Chondrocyte (in vitro differentiated cells): ENCODE measurements around the gene RIBC2. TPM values are rescaled to one million over a fixed set of nuclear protein-coding genes. Genes with fewer than 3 reads are reported as not detected.

ENCODE experiments used
- DNase-seq: peaks from one replicate; pipeline ENCODE4 v3.0.0; 2021; ENCODE audit warnings: mixed read lengths, low spot score
- H3K27ac Mint-ChIP-seq: one replicate; pipeline ENCODE4 v1.8.0; 2021; ENCODE audit warnings: mild to moderate bottlenecking, moderate library complexity, mixed read lengths; ENCODE audit not compliant: unreplicated experiment
- H3K27me3 Mint-ChIP-seq: 2 replicates; pipeline ENCODE4 v1.8.0; 2021; ENCODE audit warnings: low read depth, mixed read lengths
- H3K36me3 Mint-ChIP-seq: 2 replicates; pipeline ENCODE4 v1.8.0; 2021; ENCODE audit warnings: low read depth, mixed read lengths
- H3K4me1 Mint-ChIP-seq: 2 replicates; pipeline ENCODE4 v1.8.0; 2021; ENCODE audit warnings: low read depth, mild to moderate bottlenecking, mixed read lengths
- H3K4me3 Mint-ChIP-seq: one replicate; pipeline ENCODE4 v1.8.0; 2021; ENCODE audit warnings: mild to moderate bottlenecking, moderate library complexity, mixed read lengths; ENCODE audit not compliant: unreplicated experiment
- H3K9me3 Mint-ChIP-seq: 2 replicates; pipeline ENCODE4 v1.8.0; 2021; ENCODE audit warnings: low read depth, mixed read lengths
- total RNA-seq: library from RNA; stranded (reverse); gene quantifications from 3 replicates; pipeline ENCODE4 v1.2.1, GENCODE V29; 2021
- TF ChIP-seq, protein P1 (sequence below): fragments of 200-600 bp; sonication (generic); IDR thresholded peaks from 2 replicates; pipeline ENCODE4 v1.5.0; 2021; ENCODE audit warnings: antibody characterized with exemption, mild to moderate bottlenecking, moderate library complexity

The RIBC2 gene
- total RNA-seq, 1 donor from 2014 or later, result not detected

DNA sequence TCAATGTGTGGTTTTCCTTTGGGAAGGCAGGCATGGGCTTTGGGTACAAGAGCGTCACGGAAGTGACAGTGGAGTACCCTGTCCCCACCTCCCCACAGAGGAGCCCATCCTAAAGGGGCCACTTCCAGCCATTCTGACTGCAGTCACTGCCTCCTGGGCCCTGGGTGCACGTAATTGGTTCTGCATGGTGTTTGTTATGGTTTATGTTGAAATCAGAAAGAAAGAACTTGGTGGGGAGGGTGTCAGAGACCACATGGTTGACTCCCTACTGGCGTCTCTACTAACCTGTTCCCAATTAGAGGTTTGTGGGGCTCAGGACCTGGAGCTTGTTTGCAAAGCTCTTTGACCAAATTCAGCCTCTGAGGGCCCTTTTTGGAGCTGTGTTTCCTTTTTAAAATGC lies 40.8 kb downstream of the RIBC2 start:
- no peak overlapping the region for H3K27ac Mint-ChIP-seq
- peaks cover 24% of the 10 kb centered on the region for H3K4me1 Mint-ChIP-seq
- no peak for DNase-seq
- TF ChIP-seq, protein P1, sequence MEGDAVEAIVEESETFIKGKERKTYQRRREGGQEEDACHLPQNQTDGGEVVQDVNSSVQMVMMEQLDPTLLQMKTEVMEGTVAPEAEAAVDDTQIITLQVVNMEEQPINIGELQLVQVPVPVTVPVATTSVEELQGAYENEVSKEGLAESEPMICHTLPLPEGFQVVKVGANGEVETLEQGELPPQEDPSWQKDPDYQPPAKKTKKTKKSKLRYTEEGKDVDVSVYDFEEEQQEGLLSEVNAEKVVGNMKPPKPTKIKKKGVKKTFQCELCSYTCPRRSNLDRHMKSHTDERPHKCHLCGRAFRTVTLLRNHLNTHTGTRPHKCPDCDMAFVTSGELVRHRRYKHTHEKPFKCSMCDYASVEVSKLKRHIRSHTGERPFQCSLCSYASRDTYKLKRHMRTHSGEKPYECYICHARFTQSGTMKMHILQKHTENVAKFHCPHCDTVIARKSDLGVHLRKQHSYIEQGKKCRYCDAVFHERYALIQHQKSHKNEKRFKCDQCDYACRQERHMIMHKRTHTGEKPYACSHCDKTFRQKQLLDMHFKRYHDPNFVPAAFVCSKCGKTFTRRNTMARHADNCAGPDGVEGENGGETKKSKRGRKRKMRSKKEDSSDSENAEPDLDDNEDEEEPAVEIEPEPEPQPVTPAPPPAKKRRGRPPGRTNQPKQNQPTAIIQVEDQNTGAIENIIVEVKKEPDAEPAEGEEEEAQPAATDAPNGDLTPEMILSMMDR, result no peak
- no peaks in the 10 kb centered on the region for H3K9me3 Mint-ChIP-seq
- no peaks in the 10 kb centered on the region for H3K27me3 Mint-ChIP-seq
- H3K36me3 Mint-ChIP-seq, result no peaks in the 10 kb centered on the region
- no peak overlapping the region for H3K4me3 Mint-ChIP-seq

DNA sequence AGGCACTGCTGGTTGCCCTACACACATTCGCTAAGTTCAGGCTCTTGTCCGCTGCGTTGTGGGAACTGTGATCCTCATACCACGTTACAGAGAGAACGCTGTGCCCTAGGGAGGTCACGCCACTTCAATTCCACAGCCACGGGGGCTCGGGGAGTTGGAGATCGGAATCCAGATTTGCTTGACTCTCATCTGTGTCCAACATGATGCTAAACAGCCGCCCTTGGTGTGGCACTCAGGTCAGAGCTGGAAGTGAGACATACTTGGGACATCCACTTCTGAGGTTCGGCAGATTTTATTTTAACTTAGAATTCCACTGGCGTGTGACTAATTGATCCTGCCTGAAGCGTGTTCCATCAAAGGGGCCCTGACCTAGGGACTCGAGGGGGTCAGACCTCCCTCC lies 41.7 kb downstream of the RIBC2 start:
- no peak for DNase-seq
- TF ChIP-seq, protein P1, result no peak
- Mint-ChIP-seq H3K27ac (no peak overlapping the region), H3K9me3 (no peaks in the 10 kb centered on the region), H3K4me1 (peaks cover 24% of the 10 kb centered on the region), H3K4me3 (no peak overlapping the region), H3K27me3 (no peaks in the 10 kb centered on the region), H3K36me3 (no peaks in the 10 kb centered on the region)

DNA sequence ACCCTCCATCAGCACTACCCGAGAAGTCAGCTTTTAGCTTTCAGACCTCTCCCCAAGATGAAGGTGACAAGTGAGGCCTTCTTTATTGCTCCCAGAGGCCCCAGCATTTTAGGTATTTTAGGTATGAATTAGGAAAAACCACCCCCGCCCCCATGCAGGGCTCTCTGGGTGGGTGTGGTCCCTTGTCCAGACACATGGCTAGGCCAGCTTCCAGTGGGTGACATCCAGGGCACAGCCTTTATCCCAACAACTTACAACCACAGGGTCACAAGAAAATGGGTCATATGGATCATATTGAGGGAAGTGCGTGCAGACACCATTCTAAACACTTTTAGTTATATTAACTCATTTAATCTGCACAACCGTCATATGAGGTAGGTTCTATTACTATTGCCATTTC lies 42.1 kb downstream of the RIBC2 start:
- Mint-ChIP-seq H3K9me3 (no peaks in the 10 kb centered on the region), H3K4me1 (peaks cover 23% of the 10 kb centered on the region)
- no peak for DNase-seq

GRCh38 chr22:45456811-45457210 lies 43.3 kb downstream of the RIBC2 start:
- no peaks in the 10 kb centered on the region for H3K36me3 Mint-ChIP-seq
- H3K27ac Mint-ChIP-seq, result no peak overlapping the region
- no peak for DNase-seq
- no peaks in the 10 kb centered on the region for H3K27me3 Mint-ChIP-seq
- no peaks in the 10 kb centered on the region for H3K9me3 Mint-ChIP-seq
- TF ChIP-seq, protein P1, result no peak
- peaks cover 20% of the 10 kb centered on the region for H3K4me1 Mint-ChIP-seq
- no peak overlapping the region for H3K4me3 Mint-ChIP-seq

More for the DNA sequence above, 42.1 kb downstream of the RIBC2 start:
- Mint-ChIP-seq H3K27me3 (no peaks in the 10 kb centered on the region), H3K36me3 (no peaks in the 10 kb centered on the region), H3K27ac (no peak overlapping the region), H3K4me3 (no peak overlapping the region)
- TF ChIP-seq, protein P1, result no peak

DNA sequence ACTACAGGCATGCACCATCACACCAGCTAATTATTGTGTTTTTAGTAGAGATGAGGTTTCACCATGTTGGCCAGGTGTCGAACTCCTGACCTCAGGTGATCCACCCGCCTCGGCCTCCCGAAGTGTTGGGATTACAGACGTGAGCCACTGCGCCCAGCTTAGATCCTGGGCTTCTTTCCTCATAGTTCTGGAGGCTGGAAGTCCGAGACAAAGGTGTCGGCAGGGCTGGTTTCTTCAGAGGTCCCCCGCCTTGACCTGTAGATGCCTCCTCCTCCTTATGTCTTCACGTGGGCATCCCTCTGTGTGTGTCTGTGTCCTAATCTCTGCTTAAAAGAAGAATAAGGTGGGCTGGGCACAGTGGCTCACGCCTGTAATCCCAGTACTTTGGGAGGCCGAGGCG lies 45.0 kb downstream of the RIBC2 start:
- TF ChIP-seq, protein P1, result no peak
- Mint-ChIP-seq H3K4me3 (no peak overlapping the region), H3K4me1 (peaks cover 13% of the 10 kb centered on the region), H3K27me3 (no peaks in the 10 kb centered on the region), H3K36me3 (no peaks in the 10 kb centered on the region), H3K27ac (no peak overlapping the region), H3K9me3 (no peaks in the 10 kb centered on the region)
- DNase-seq, result no peak
